GM18907 (cell line): ENCODE measurements around the gene F2RL2.
A peak's percentile ranks its signal among the peaks of the same experiment; 100 is the strongest.

Experiments used
- ATAC-seq: cut with Tn5 transposase; IDR thresholded peaks from one replicate; pipeline ENCODE4 v1.9.1; 2021; ENCODE audit warnings: mild to moderate bottlenecking, moderate library complexity; ENCODE audit not compliant: unreplicated experiment

Gene F2RL2, protein sequence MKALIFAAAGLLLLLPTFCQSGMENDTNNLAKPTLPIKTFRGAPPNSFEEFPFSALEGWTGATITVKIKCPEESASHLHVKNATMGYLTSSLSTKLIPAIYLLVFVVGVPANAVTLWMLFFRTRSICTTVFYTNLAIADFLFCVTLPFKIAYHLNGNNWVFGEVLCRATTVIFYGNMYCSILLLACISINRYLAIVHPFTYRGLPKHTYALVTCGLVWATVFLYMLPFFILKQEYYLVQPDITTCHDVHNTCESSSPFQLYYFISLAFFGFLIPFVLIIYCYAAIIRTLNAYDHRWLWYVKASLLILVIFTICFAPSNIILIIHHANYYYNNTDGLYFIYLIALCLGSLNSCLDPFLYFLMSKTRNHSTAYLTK

GRCh38 chr5:76622973-76623596 is at the start of gene F2RL2:
Gene F2RL2 (minus strand): TSS chr5:76623403. CDS start chr5:76623230, 173 bp downstream.
- ATAC-seq, result no peak

GRCh38 chr5:76672242-76672641 is 49.0 kb upstream of the F2RL2 start:
- no peak for ATAC-seq

GRCh38 chr5:76670508-76670907 is 47.3 kb upstream of the F2RL2 start:
- ATAC-seq, result no peak

DNA sequence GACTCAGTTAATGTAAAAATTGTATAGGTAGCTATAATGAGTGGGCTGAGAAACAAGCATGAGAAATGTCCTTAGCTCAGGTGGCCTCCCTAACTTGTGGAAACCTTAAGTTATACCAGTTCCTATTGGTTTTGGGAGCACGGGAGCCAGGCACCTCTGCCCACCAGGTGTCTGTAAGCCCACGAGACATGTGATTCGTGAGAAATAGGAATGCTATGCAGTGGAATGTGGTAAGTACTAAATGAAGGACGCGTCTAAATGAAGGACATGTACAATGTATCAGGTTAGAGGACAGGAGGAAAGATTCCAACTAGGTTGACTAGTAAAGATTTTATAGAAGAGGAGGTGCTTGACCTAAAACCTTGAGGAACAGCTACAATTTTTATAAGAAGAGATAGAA is 46.0 kb upstream of the F2RL2 start:
- no peak for ATAC-seq

DNA sequence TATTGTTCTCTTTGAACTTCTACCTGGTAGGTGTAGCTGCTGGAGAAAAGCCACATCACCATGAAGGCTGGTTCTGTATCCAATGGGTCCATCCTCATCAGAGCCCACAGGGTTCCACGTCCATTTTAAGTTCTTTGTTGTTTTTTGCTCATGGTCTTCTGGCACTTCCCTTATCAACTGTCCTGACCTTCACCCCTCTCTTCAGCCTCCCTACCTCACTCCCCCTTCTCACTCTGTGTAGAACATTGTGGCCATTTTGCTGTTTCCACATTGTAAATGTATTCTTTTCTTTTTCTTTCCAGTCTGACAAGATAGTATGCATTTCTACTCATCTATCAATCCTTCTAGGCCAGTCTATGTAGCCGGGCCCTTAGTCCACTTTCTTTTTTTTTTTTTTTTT is 44.3 kb upstream of the F2RL2 start:
- ATAC-seq, result no peak

- peak; percentile 76 for ATAC-seq
These were observed 40.9 kb upstream of the F2RL2 start for GRCh38 chr5:76664079-76664478.

DNA sequence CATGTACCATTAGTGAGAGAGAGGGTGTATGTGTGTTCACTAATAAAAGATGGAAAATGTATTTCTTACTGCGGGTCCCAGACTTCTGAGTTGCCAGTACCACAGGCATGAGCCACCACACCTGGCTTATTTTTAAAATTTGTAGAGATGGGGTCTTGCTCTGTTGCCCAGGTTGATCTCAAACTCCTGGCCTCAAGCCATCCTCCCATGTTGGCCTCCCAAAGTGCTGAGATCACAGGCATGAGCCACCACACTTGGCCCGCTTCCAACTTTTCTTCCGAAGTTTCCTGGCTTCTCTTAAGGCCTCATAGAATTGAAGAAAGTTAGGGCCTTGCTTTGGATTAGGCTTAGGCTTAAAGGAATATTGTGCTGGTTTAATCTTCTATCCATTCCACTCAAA is 40.4 kb upstream of the F2RL2 start:
- ATAC-seq, result no peak

- no peak for ATAC-seq
These were observed 39.3 kb upstream of the F2RL2 start for GRCh38 chr5:76662521-76662920.

DNA sequence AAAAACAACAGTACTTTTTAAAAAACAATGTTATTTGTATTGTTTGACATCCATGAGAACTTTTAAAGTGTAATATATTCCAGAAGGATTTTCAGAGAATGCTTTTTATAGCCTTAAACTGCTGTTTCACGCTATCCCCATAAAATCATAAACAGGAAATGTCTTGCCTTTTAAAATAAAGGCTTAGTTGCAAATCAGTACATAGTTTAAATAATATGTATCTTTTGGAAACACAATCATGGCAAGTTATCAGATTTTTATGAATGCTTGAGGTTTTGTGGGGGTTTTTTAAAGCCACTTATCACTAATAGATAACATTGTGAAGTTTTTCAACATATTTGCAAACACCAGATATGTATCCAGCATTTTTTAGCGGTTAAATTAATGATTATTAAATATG is 37.2 kb upstream of the F2RL2 start:
- no peak for ATAC-seq

DNA sequence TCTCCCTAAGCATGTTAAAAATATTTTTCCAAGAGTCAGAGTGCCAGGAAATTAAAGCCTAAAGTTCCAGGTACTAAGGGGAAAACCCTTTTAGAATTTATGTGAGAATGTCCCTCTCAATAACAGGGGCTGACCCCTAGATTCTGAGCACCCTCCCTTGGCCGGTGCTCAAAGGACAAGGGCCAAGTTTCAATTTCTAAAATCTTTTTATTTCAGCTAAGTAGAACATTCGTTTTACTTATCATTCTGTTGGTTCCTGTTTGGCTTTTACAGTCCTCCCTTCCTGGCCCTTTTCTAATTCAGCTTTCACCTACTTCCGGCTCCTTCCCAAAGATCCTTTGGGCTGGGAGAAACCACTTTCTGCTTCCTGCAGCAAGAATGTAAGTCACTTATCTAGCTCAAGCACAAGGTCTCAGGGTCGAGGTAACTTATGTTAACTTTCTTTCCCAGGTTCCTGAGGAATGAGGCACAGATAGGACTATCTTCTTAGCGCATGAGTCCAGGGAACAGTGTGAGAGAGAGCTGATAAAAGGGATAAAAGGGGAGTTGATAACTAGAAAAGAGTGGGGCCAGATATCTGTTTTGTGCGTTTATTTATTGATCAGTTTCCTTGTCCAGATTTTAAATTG is 34.6 kb upstream of the F2RL2 start:
- ATAC-seq, result no peak

GRCh38 chr5:76657091-76657490 is 33.9 kb upstream of the F2RL2 start:
- no peak for ATAC-seq

DNA sequence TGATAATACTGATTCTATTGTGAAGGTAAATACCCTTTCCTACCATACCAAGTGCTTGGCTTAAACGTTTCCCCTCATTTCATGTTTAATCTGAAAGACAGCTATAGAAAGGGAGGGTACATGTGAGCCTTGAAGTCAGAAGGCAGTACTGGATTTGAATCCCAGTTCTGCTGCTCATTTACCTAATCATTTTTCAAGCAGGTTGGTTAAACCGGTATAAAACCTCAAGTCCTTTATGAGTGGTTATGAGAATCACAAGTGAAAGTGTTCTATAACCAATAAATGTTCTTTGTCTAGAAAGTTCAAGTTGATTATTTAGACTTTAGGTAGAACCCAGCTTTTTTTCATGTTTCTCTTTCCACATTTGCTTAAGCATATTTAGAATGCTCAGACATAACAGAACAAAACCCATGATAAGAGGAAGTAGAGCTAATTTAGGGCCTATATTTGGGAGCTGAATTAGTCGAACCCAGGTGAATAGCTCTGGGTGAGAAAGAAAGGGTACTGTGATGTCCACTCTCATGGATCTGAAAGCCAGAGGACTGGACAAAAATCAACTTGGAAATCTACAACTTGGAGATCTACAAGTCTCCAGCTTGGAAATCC is 29.7 kb upstream of the F2RL2 start:
- ATAC-seq, result no peak

GRCh38 chr5:76649140-76649539 is 25.9 kb upstream of the F2RL2 start:
- no peak for ATAC-seq

GRCh38 chr5:76643371-76643770 is 20.2 kb upstream of the F2RL2 start:
- no peak for ATAC-seq

DNA sequence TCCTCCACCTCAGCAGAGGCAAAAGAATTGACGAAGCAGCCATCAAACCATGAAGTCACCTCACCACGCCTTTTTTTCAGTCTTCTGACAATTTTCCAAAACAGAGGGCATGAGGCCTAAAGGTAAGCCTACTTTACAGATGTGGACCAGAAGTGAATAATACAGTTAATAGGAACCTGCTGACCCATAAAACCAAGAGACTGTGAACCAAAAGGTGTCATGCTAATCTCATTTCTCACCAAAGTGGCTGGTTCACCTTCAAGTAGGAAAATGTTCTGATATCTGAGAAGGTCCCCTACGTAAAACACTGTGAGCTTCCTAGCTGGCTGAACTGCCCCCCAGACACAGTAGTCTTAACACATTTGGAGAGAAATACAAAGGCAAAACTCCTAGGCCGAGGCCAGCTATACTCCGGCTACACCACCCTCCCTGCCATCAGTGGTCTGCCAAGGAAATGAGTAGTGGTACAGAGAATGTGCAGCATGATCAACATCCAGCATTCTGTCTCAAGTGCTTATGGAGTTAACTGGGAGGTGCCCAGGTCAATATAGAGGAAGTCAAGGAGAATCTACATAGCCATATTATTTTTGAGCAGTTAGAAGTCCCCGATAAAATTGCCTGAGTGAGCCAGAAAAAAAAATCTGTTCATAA is 19.3 kb upstream of the F2RL2 start:
- ATAC-seq, result no peak

- ATAC-seq, result no peak
These were observed 18.4 kb upstream of the F2RL2 start for GRCh38 chr5:76641514-76642120.

- no peak for ATAC-seq
These were observed 15.3 kb upstream of the F2RL2 start for GRCh38 chr5:76638479-76638878.

- no peak for ATAC-seq
These were observed 14.3 kb upstream of the F2RL2 start for GRCh38 chr5:76637490-76637889.

DNA sequence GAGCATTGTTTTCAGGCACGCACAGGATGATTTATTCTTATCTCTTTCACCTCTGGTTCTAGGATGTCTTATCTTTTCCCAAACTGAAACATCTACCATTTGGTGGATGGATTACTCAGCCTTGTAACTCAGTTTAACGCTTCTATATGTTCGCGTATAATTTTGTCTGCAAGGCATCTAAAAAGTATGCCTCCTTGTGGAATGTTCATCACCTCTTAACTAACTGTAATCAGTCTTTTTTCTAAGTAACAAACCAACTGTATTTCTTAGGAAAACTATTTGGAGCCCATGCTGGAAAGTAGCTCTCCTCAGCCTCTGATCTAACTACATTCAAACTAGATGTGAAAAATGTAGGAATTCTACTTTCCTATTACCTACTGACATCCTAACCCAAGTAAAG is 11.5 kb upstream of the F2RL2 start:
- no peak for ATAC-seq

DNA sequence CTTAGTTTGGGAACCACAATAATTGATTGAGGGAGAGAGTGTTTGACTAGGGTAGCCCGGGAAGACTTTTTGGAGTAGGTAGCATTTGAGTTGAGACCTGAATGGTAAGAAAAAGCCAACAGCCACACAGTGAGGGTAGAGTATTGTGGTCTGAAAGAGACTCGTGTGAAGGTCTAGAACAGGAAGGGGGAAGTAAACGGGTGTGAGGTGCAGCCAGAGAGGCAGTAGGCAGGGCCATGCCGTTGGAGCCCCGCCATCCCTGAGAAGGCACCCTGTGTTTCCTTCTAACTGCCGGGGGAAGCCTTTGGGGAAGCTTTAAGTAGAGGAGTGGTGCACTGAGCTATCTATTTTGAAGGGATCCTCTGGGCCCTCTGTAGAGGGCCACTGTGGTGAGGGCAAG is 3.5 kb upstream of the F2RL2 start:
- no peak for ATAC-seq
